ENCODE measurements around the gene PDLIM7.

The PDLIM7 gene

GRCh38 chr5:177474002-177474476 is 23.4 kb downstream of the PDLIM7 start:
- no peaks in the 10 kb centered on the region for H3K27me3 ChIP-seq (ENCODE audit: insufficient read depth, low read length)
- peak overlapping the region; percentile 17 for H3K4me3 ChIP-seq (ENCODE audit: low read depth, low read length, poor library complexity, severe bottlenecking)
- H3K27ac ChIP-seq (ENCODE audit: low read depth, low read length, poor library complexity, severe bottlenecking) = peak overlapping the region; percentile 20
- H2AFZ ChIP-seq (ENCODE audit: low read length) = no peak overlapping the region
- peaks cover 16% of the 10 kb centered on the region; the same call in 1 of the 2 replicates for H3K36me3 ChIP-seq (ENCODE audit: insufficient read depth, low read length)
- H3K79me2 ChIP-seq (ENCODE audit: insufficient read depth, low read length) = no peaks in the 10 kb centered on the region
- peaks cover 39% of the 10 kb centered on the region for H3K4me1 ChIP-seq (ENCODE audit: insufficient read depth, low read length, severe bottlenecking)
- TF ChIP-seq EZH2 (IDR thresholded peaks at IDR 0.05; ENCODE audit: borderline replicate concordance, low read length) (no peak), CTCF (IDR thresholded peaks at IDR 0.05; ENCODE audit: low read length) (no peak)
- no peaks in the 10 kb centered on the region for H4K20me1 ChIP-seq (ENCODE audit: insufficient read depth, low read length)
- no peaks in the 10 kb centered on the region for H3K9me3 ChIP-seq (ENCODE audit: low read length)
- H3K9me2 ChIP-seq (ENCODE audit: low read depth, low read length) = no peaks in the 10 kb centered on the region
- no peaks in the 10 kb centered on the region for H3F3A ChIP-seq (ENCODE audit: insufficient read depth, low read length)
- H3K4me2 ChIP-seq (ENCODE audit: low read length) = peak overlapping the region; percentile 13; the same call in 1 of the 2 replicates
- peak overlapping the region; percentile 17; the same call in 1 of the 2 replicates for H3K9ac ChIP-seq (ENCODE audit: low read length)

GRCh38 chr5:177473443-177474001 is 23.9 kb downstream of the PDLIM7 start, which contains the start of gene DBN1:
Gene DBN1, minus strand, starts transcription at chr5:177473634. Its CDS starts 113 bp downstream, at chr5:177473521.
- H3K36me3 ChIP-seq (ENCODE audit: insufficient read depth, low read length) = peaks cover 21% of the 10 kb centered on the region
- H2AFZ ChIP-seq (ENCODE audit: low read length) = no peak within 1 kb of the TSS
- peak within 1 kb of the TSS; percentile 85 for H3K4me2 ChIP-seq (ENCODE audit: low read length)
- no peaks in the 10 kb centered on the region for H3F3A ChIP-seq (ENCODE audit: insufficient read depth, low read length)
- peaks cover 34% of the 10 kb centered on the region for H3K4me1 ChIP-seq (ENCODE audit: insufficient read depth, low read length, severe bottlenecking)
- TF ChIP-seq EZH2 (IDR thresholded peaks at IDR 0.05; ENCODE audit: borderline replicate concordance, low read length) = no peak
- no peak for TF ChIP-seq CTCF (IDR thresholded peaks at IDR 0.05; ENCODE audit: low read length)
- H3K27me3 ChIP-seq (ENCODE audit: insufficient read depth, low read length) = no peaks in the 10 kb centered on the region
- peak within 1 kb of the TSS; percentile 84 for H3K9ac ChIP-seq (ENCODE audit: low read length)
- no peaks in the 10 kb centered on the region for H3K79me2 ChIP-seq (ENCODE audit: insufficient read depth, low read length)
- no peaks in the 10 kb centered on the region for H3K9me3 ChIP-seq (ENCODE audit: low read length)
- peak within 1 kb of the TSS; percentile 82 for H3K4me3 ChIP-seq (ENCODE audit: low read depth, low read length, poor library complexity, severe bottlenecking)
- no peaks in the 10 kb centered on the region for H3K9me2 ChIP-seq (ENCODE audit: low read depth, low read length)
- no peaks in the 10 kb centered on the region for H4K20me1 ChIP-seq (ENCODE audit: insufficient read depth, low read length)
- H3K27ac ChIP-seq (ENCODE audit: low read depth, low read length, poor library complexity, severe bottlenecking) = peak within 1 kb of the TSS; percentile 68

- no peaks in the 10 kb centered on the region for H3K9me2 ChIP-seq (ENCODE audit: low read depth, low read length)
- H2AFZ ChIP-seq (ENCODE audit: low read length) = no peak overlapping the region
- peaks cover 28% of the 10 kb centered on the region for H3K36me3 ChIP-seq (ENCODE audit: insufficient read depth, low read length)
- peak overlapping the region; percentile 85 for H3K4me2 ChIP-seq (ENCODE audit: low read length)
- peak overlapping the region; percentile 84 for H3K9ac ChIP-seq (ENCODE audit: low read length)
- H3K4me1 ChIP-seq (ENCODE audit: insufficient read depth, low read length, severe bottlenecking) = peaks cover 27% of the 10 kb centered on the region
- no peaks in the 10 kb centered on the region for H3K79me2 ChIP-seq (ENCODE audit: insufficient read depth, low read length)
- no peaks in the 10 kb centered on the region for H3K9me3 ChIP-seq (ENCODE audit: low read length)
- no peak for TF ChIP-seq EZH2 (IDR thresholded peaks at IDR 0.05; ENCODE audit: borderline replicate concordance, low read length)
- peak; percentile 8; the same call in 1 of the 2 replicates for TF ChIP-seq CTCF (IDR thresholded peaks at IDR 0.05; ENCODE audit: low read length)
- no peaks in the 10 kb centered on the region for H3K27me3 ChIP-seq (ENCODE audit: insufficient read depth, low read length)
- H3K4me3 ChIP-seq (ENCODE audit: low read depth, low read length, poor library complexity, severe bottlenecking) = peak overlapping the region; percentile 82
- H3K27ac ChIP-seq (ENCODE audit: low read depth, low read length, poor library complexity, severe bottlenecking) = peak overlapping the region; percentile 68
- no peaks in the 10 kb centered on the region for H4K20me1 ChIP-seq (ENCODE audit: insufficient read depth, low read length)
- H3F3A ChIP-seq (ENCODE audit: insufficient read depth, low read length) = no peaks in the 10 kb centered on the region
These were observed 24.7 kb downstream of the PDLIM7 start for GRCh38 chr5:177472460-177473442.

Data from OCI-LY1 (cell line).